PFSK-1 (cell line): ENCODE results near the gene ARCN1.

Experiments used
- FOXP2 ChIP-seq: optimal IDR thresholded peaks from 2 replicates; pipeline ENCODE3; 2011; ENCODE audit warnings: borderline replicate concordance, control low read depth, inconsistent platforms; ENCODE audit not compliant: insufficient read depth; ENCODE audit errors: extremely low read length, extremely low read depth
- POLR2AphosphoS5 ChIP-seq: IDR thresholded peaks from 2 replicates; pipeline ENCODE4 v1.6.1; 2012; ENCODE audit warnings: low read depth, mild to moderate bottlenecking, control low read depth, low read length, moderate library complexity
- REST ChIP-seq, 2 experiments: IDR thresholded peaks; 2 replicates each; pipeline versions ENCODE4 v1.6.1 to v1.8.0; 2011 to 2012; ENCODE audit warnings: low read depth in 2 of 2, low read length in 2 of 2, control low read depth in 1 of 2, inconsistent platforms in 1 of 2, mild to moderate bottlenecking in 1 of 2, moderate library complexity in 1 of 2; ENCODE audit not compliant: insufficient read depth in 1 of 2
- SIN3A ChIP-seq: IDR thresholded peaks from 2 replicates; pipeline ENCODE4 v1.6.1; 2012; ENCODE audit warnings: mild to moderate bottlenecking, low read length, moderate library complexity, borderline replicate concordance; ENCODE audit not compliant: insufficient read depth
- TAF1 ChIP-seq: IDR thresholded peaks from 2 replicates; pipeline ENCODE4 v1.6.1; 2012; ENCODE audit warnings: low read length, control low read depth, borderline replicate concordance; ENCODE audit not compliant: insufficient read depth

ARCN1 gene

GRCh38 chr11:118532852-118533768 lies 39.1 kb upstream of the ARCN1 start:
- no peak for TF ChIP-seq TAF1
- no peak for TF ChIP-seq POLR2AphosphoS5
- TF ChIP-seq SIN3A = no peak
- no peak for TF ChIP-seq FOXP2
- no peak for TF ChIP-seq REST (IDR thresholded peaks at IDR 0.05; ENCODE audit: insufficient read depth in 1 of 2, low read depth in 2 of 2, low read length in 2 of 2)

- no peak for TF ChIP-seq POLR2AphosphoS5
- TF ChIP-seq SIN3A = no peak
- TF ChIP-seq TAF1 = no peak
- no peak for TF ChIP-seq FOXP2
- no peak for TF ChIP-seq REST (IDR thresholded peaks at IDR 0.05; ENCODE audit: insufficient read depth in 1 of 2, low read depth in 2 of 2, low read length in 2 of 2)
These were observed 38.2 kb upstream of the ARCN1 start for GRCh38 chr11:118533769-118534729.

GRCh38 chr11:118535261-118535660 lies 36.9 kb upstream of the ARCN1 start:
- TF ChIP-seq FOXP2 = no peak
- no peak for TF ChIP-seq REST (IDR thresholded peaks at IDR 0.05; ENCODE audit: insufficient read depth in 1 of 2, low read depth in 2 of 2, low read length in 2 of 2)
- TF ChIP-seq POLR2AphosphoS5 = no peak
- TF ChIP-seq SIN3A = no peak

GRCh38 chr11:118536726-118537125 lies 35.5 kb upstream of the ARCN1 start:
- TF ChIP-seq POLR2AphosphoS5 (no peak), FOXP2 (no peak), SIN3A (no peak), REST (IDR thresholded peaks at IDR 0.05; ENCODE audit: insufficient read depth in 1 of 2, low read depth in 2 of 2, low read length in 2 of 2) (no peak), TAF1 (no peak)
